CD4-positive, alpha-beta T cell treated with Interferon alpha-2 for 1 hour (primary cell): ENCODE measurements around the gene OR6M1.

Experiments used
- DNase-seq, 2 donors: peaks; one replicate each; pipeline ENCODE4 v3.0.0-alpha.2; 2020 to 2022

Gene OR6M1

DNA sequence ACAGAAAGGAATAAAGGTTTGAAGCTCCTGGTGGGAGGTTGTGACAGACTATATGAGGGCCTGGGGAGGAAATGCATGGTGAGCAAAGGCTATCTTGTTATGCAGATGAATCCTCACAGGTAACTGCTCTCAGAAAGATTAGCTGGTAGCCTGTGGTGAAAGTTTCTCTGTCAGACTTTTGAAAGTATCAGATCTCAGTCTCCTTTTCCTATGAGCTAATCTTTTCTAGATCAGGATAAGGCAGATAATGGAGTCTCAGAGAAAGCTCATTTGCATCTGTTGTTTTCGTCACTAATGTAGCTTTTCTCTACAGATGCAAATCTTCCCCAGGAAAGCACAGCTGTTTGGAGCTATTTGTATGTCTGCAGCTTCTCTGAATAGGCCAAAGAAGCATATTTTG, 30.9 kb downstream of the OR6M1 start:
- no peak for DNase-seq

DNA sequence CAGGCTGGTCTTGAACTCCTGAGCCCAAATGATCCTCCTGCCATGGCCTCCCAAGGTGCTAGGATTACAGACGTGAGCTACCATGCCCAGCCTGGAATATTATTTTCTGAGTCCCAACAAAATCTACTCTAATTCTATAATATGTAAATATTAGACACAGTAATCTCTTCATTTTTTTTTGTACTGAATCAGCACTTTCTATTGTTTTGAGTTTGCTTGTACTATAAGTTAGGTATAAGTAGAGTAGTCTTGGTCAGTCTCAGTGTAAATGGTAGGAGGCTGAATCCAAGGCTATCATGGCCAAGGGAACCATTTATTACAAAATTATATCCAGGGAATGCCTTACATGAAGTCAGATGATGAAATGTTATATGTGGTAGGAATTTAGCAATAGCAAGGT, 32.2 kb downstream of the OR6M1 start:
- no peak for DNase-seq

DNA sequence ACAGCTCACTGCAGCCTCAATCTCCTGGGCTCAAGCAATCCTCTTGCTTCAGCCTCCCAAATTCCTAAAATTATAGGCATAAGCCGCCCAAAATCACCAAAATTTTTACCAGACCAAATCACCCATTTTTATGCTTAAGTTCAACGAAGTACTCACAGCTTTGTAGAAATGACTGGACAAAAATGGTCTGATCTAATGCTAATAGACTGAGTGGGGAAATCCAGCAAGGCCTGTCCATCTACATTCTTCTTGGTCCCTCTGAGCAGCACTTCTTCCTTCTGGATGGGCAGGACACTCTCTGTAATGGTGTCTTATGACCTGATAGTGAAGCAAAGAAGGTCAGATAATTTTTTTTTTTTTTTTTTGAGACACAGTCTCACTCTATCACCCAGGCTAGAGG, 33.1 kb downstream of the OR6M1 start:
- DNase-seq = no peak

DNA sequence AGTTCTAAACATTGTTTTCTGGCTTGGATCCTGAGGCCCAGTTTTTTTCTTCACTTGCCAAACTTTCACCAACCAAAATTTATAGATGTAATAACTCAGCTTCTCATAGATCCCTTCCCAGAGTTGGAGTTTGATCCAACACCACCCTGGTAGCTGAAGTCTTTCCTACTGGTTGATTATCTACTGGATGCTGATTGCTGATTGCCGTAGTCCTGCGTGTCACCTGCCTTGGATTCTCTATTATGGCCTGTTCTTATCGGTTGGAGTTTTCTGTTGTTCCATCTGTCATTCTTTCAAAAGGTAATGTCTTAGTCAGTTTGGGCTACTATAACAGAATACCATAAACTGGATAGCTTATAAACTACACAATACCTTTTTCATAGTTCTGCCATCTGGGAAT, 34.5 kb downstream of the OR6M1 start:
- DNase-seq = no peak

DNA sequence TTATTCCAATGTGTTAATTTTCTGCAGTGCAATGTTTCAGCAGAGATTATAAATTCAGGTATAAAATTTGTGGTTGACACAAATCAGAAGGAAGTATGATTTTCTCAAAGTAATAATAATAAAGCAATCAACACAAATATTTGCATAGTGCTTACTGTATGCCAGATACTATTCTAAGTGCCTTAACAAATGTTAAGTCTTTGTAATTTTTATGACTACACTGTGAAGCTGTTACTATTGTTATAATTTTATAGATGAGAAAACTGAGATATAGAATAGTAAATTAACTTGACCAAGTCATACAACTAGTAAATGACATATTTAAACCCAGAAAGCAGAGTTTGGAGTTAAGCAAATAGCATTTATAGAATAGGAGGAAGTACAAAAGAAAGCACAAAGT, 35.4 kb downstream of the OR6M1 start:
- no peak for DNase-seq

DNA sequence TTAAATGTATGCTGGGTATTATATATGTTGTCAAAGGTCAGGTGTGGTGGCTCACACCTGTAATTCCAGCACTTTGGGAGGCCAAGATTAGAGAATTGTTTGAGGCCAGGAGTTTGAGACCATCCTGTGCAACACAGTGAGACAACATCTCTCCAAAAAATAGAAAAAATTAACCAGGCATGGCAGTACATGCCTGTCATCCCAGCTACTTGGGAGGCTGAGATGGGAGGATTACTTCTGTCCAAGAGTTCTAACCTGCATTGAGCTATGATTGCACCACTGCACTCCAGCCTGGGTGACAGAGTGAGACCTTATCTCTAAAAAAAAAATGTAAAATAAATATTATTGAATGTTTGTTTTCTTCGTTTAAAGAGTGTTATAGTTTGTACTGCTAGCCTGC, 40.5 kb downstream of the OR6M1 start:
- DNase-seq = no peak

DNA sequence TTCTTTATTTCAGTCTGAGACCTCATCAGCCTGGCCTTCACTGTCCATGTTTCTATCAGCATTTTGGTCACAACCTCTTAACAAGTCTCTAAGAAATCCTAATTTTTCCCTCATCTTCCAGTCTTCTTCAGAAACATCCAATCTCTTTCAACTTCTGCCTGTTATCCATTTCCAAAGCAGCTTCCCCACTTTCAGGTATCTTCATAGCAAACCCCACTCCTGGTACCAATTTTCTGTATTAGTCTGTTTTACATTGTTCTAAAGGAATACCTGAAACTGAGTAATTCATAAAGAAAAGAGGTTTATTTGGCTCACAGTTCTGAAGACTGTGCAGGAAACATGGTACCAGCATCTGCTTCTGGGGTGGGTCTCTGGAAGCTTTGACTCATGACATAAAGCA, 43.7 kb downstream of the OR6M1 start:
- no peak for DNase-seq

DNA sequence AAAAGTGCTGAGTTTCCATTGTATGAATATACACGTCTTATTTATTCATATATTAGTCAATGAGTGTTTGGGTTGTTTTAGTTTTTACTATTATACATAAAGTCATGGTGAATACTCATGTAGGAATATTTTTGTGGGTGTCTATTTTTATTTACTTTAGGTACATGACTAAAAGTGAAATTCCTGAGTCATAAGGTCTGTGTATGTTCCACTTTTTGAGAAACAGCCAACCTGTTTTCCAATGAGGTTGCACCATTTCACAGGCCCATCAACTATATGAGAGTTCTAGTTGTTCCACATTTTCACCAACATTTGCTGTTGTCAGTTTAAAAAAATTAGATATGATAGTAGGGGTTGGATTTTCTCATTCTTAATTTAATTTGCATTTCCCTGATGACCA, 45.3 kb downstream of the OR6M1 start:
- no peak for DNase-seq

DNA sequence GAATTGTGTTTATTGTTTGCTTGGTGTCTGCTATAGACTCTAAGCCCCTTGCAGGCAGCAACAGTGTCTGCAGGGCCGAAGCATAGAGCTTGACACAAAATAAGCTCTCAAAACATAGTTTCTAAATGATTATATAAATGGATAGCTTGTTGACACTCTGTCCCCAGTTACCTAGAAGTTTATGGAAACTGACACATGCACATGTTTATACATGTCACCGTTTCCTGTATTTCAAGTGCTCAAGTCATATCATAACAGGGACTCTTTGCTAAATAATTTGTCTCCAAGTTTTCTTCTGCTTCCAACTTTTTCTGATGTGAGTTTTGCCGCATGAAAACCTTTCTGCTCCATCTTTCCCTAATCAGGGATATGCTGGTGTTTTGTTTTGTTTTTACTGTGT, 48.2 kb downstream of the OR6M1 start:
- no peak for DNase-seq

DNA sequence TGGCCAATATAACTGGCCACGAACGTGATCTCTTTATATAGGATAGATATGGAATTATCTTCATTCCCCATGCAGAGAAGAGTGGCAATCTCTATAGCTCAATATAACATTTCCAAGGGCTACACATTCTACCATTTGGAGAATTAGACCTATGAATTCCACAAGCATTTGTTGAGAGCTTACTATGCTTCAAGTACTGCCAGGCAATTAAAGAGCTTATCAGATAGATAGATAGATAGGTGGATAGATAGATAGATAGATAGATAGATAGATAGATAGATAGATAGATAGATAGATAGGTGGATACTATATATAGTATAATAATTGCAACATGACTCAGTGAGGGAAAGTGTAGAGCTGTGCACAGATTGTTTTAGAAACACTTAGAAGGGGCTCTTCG, 50.3 kb downstream of the OR6M1 start:
- no peak for DNase-seq
